Measurements from ENCODE around the gene LONRF2.

The LONRF2 gene

GRCh38 chr2:100270381-100271146, 51.7 kb downstream of the LONRF2 start:
- DNase-seq (ENCODE audit: low read depth, low spot score) = no peak
- TF ChIP-seq, protein P1, sequence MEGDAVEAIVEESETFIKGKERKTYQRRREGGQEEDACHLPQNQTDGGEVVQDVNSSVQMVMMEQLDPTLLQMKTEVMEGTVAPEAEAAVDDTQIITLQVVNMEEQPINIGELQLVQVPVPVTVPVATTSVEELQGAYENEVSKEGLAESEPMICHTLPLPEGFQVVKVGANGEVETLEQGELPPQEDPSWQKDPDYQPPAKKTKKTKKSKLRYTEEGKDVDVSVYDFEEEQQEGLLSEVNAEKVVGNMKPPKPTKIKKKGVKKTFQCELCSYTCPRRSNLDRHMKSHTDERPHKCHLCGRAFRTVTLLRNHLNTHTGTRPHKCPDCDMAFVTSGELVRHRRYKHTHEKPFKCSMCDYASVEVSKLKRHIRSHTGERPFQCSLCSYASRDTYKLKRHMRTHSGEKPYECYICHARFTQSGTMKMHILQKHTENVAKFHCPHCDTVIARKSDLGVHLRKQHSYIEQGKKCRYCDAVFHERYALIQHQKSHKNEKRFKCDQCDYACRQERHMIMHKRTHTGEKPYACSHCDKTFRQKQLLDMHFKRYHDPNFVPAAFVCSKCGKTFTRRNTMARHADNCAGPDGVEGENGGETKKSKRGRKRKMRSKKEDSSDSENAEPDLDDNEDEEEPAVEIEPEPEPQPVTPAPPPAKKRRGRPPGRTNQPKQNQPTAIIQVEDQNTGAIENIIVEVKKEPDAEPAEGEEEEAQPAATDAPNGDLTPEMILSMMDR (IDR thresholded peaks at IDR 0.05; ENCODE audit: insufficient read depth, low read length, missing control alignments) = no peak
- CTCF ChIA-PET = interaction anchor here (1.4 to 9.9 kb wide), 3 partner anchors 8 to 117 kb away, joined by 4 to 134 read pairs (median 6); no protein-coding TSS in a partner anchor
- POLR2A ChIA-PET = no interaction called here
- no peak overlapping the region for H3K4me3 ChIP-seq (ENCODE audit: low read depth, low read length)

- CTCF ChIA-PET = interaction anchor here (1.4 to 2.0 kb wide), 3 partner anchors 9 to 1624 kb away, joined by 3 to 11 read pairs (median 4); no protein-coding TSS in a partner anchor
- POLR2A ChIA-PET = no interaction called here
- TF ChIP-seq, protein P1 (IDR thresholded peaks at IDR 0.05; ENCODE audit: insufficient read depth, low read length, missing control alignments) = no peak
- no peak overlapping the region for H3K4me3 ChIP-seq (ENCODE audit: low read depth, low read length)
- no peak for DNase-seq (ENCODE audit: low read depth, low spot score)
Measured at GRCh38 chr2:100269889-100270288, 52.4 kb downstream of the LONRF2 start.

DNA sequence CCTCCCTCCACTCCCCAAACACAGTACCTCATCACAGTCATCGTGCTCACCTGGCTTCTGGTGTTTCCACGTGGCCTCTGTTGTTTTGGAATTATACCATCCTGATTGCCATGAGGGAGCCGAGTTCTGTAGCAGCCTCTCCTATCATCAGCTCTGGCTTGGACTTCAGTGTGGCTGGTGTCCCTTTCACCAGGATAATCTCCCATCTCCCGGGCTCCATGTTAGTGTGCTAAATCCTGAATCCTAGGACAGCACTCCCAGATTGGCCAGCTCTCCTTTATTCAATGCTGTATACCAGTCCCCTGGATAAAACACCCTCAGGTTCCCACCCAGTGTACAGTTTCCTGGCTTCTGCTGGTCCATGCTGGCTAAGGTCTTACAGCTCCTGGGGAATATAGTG, 53.3 kb downstream of the LONRF2 start:
- CTCF ChIA-PET = interaction anchor here (1.4 to 14.1 kb wide), 4 partner anchors 8 to 1623 kb away, joined by 3 to 504 read pairs (median 8); no protein-coding TSS in a partner anchor
- TF ChIP-seq, protein P1 (IDR thresholded peaks at IDR 0.05; ENCODE audit: insufficient read depth, low read length, missing control alignments) = no peak
- POLR2A ChIA-PET = no interaction called here
- no peak for DNase-seq (ENCODE audit: low read depth, low spot score)
- no peak overlapping the region for H3K4me3 ChIP-seq (ENCODE audit: low read depth, low read length)

- no peak overlapping the region for H3K4me3 ChIP-seq (ENCODE audit: low read depth, low read length)
- ChIA-PET POLR2A (no interaction called here), CTCF (interaction anchor here (14.1 kb wide), 1 partner anchor 109 kb away, joined by 504 read pairs; no protein-coding TSS in a partner anchor)
- DNase-seq (ENCODE audit: low read depth, low spot score) = no peak
- TF ChIP-seq, protein P1 (IDR thresholded peaks at IDR 0.05; ENCODE audit: insufficient read depth, low read length, missing control alignments) = no peak
Measured at GRCh38 chr2:100267751-100268150, 54.5 kb downstream of the LONRF2 start.

DNA sequence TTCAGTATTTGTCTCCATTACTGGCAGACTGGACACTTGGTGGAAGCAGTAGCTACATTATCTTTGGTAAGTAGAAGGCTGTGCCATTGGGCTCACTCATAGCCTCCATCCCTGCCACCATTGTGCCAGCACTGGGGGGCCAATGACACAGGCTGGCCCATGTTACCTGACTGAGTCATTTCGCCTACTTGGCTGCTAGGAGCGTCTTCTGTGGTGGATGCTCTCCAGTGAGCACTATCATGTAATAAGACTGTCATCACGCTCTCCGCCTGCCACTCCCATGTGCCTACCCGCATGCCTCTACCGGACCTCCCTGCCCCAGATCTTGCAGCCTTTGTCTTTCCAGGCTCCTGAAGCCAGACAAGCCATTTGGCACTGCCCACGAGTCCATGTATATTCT, 56.2 kb downstream of the LONRF2 start:
- H3K4me3 ChIP-seq (ENCODE audit: low read depth, low read length) = no peak overlapping the region
- CTCF ChIA-PET = interaction anchor here (0.6 to 14.1 kb wide), 10 partner anchors 9 to 946 kb away, joined by 3 to 504 read pairs (median 4); no protein-coding TSS in a partner anchor
- no peak for DNase-seq (ENCODE audit: low read depth, low spot score)
- POLR2A ChIA-PET = interaction anchor here (0.7 kb wide), 1 partner anchor 11 kb away, joined by 3 read pairs; no protein-coding TSS in a partner anchor
- TF ChIP-seq, protein P1 (IDR thresholded peaks at IDR 0.05; ENCODE audit: insufficient read depth, low read length, missing control alignments) = no peak

DNA sequence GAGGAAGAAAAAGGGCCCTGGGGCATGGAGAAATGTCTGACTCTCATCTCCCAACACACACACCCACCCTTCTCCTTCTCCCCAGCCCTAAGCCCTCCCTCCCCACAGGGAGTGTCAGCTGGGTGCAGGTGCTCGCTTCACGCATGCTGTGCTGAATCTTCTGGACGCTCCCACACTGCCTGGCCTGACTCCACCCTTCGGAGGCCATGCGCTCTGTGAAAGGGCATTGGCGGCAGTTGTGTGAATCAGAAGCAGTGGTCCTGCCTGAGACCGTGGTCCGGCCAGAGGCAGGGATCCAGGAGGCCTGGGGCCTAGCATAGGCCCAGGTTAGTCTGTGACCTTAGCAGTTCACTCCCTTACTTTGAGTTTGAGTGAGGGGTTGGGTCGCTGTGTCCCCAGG, 57.1 kb downstream of the LONRF2 start:
- TF ChIP-seq, protein P1 (IDR thresholded peaks at IDR 0.05; ENCODE audit: insufficient read depth, low read length, missing control alignments) = no peak
- ChIA-PET POLR2A (no interaction called here), CTCF (interaction anchor here (0.8 to 14.1 kb wide), 4 partner anchors 10 to 112 kb away, joined by 3 to 504 read pairs (median 4); no protein-coding TSS in a partner anchor)
- DNase-seq (ENCODE audit: low read depth, low spot score) = no peak
- no peak overlapping the region for H3K4me3 ChIP-seq (ENCODE audit: low read depth, low read length)
